A549 (cell line): Measurements from ENCODE around the gene DVL2.

Source experiments
- CTCF ChIP-seq: fragments of >200 bp; sonication (Bioruptor Twin); formaldehyde crosslinking; IDR thresholded peaks from 3 replicates; pipeline ENCODE4 v1.5.1; 2016
- KDM1A ChIP-seq: fragments of 200-600 bp; sonication (generic); IDR thresholded peaks from 2 replicates; pipeline ENCODE4 v1.6.1; 2016; ENCODE audit warnings: low read depth, mild to moderate bottlenecking
- RCOR1 ChIP-seq: fragments of 150-350 bp; IDR thresholded peaks from 2 replicates; pipeline ENCODE4 v1.6.1; 2014; ENCODE audit warnings: antibody characterized with exemption, low read length, low read depth

- TF ChIP-seq CTCF, result peak; percentile 53
- peak; percentile 30; the same call in 1 of the 2 replicates for TF ChIP-seq KDM1A
- no peak for TF ChIP-seq RCOR1
Observed at GRCh38 chr17:7214300-7215135, 19.8 kb downstream of the DVL2 start.
